Neuronal stem cell (in vitro differentiated cells): ENCODE results near the gene NRXN3.

Source experiments
- DNase-seq: peaks from one replicate; pipeline ENCODE4 v3.0.0-alpha.2; 2013; ENCODE audit warnings: low spot score
- H2AFZ ChIP-seq: one replicate; pipeline ENCODE4 v1.6.1; 2013; ENCODE audit warnings: mild to moderate bottlenecking, low read length, inconsistent platforms
- H2AK5ac ChIP-seq: 2 replicates; pipeline ENCODE4 v1.6.1; 2013; ENCODE audit warnings: low read depth, mild to moderate bottlenecking, inconsistent platforms, low read length, moderate library complexity, mixed read lengths
- H2BK120ac ChIP-seq: 2 replicates; pipeline ENCODE4 v1.6.1; 2013; ENCODE audit warnings: low read depth, mild to moderate bottlenecking, inconsistent platforms, low read length, moderate library complexity, mixed read lengths
- H2BK12ac ChIP-seq: one replicate; pipeline ENCODE4 v1.6.1; 2013; ENCODE audit warnings: low read length, inconsistent platforms
- H2BK15ac ChIP-seq: 2 replicates; pipeline ENCODE4 v1.6.1; 2013; ENCODE audit warnings: mild to moderate bottlenecking, low read length, inconsistent platforms, mixed read lengths
- H2BK5ac ChIP-seq: one replicate; pipeline ENCODE4 v1.6.1; 2013; ENCODE audit warnings: inconsistent platforms, mild to moderate bottlenecking, low read length, moderate library complexity
- H3K14ac ChIP-seq: one replicate; pipeline ENCODE4 v1.6.1; 2013; ENCODE audit warnings: low read length, inconsistent platforms
- H3K18ac ChIP-seq: 2 replicates; pipeline ENCODE4 v1.6.1; 2013; ENCODE audit warnings: low read length, inconsistent platforms
- H3K23ac ChIP-seq: 2 replicates; pipeline ENCODE4 v1.6.1; 2013; ENCODE audit warnings: low read depth, mild to moderate bottlenecking, mixed read lengths, low read length, inconsistent platforms; ENCODE audit not compliant: poor library complexity
- H3K27ac ChIP-seq: replicated peaks from 3 replicates; pipeline ENCODE4 v1.5.1; 2013; ENCODE audit warnings: low read length, inconsistent platforms
- H3K27me3 ChIP-seq, 3 experiments: 2 replicates each; pipeline ENCODE4 v1.6.1; 2013; ENCODE audit warnings: low read length in 3 of 3, mild to moderate bottlenecking in 2 of 3, inconsistent platforms in 1 of 3, low read depth in 1 of 3, mixed read lengths in 1 of 3, moderate library complexity in 1 of 3; ENCODE audit not compliant: control insufficient read depth in 3 of 3, insufficient read depth in 3 of 3
- H3K36me3 ChIP-seq, 2 donors: replicated peaks in 1 of 2; 2 replicates each; pipeline ENCODE4 v1.6.1; 2013; ENCODE audit warnings: low read length in 2 of 2; ENCODE audit not compliant: control insufficient read depth in 2 of 2, insufficient read depth in 2 of 2
- H3K4ac ChIP-seq: 2 replicates; pipeline ENCODE4 v1.6.1; 2013; ENCODE audit warnings: inconsistent platforms, mild to moderate bottlenecking, low read length, moderate library complexity
- H3K4me1 ChIP-seq, 2 donors: 1 replicate in 1 of 2; 2 replicates in 1 of 2; pipeline ENCODE4 v1.6.1; 2013; ENCODE audit warnings: low read length in 2 of 2, low read depth in 1 of 2; ENCODE audit not compliant: control insufficient read depth in 2 of 2, insufficient read depth in 1 of 2
- H3K4me2 ChIP-seq: one replicate; pipeline ENCODE4 v1.6.1; 2013; ENCODE audit warnings: mild to moderate bottlenecking, low read length, inconsistent platforms; ENCODE audit not compliant: insufficient read depth, poor library complexity, severe bottlenecking
- H3K4me3 ChIP-seq, 2 donors: 2 replicates each; pipeline ENCODE4 v1.5.1; 2013; ENCODE audit warnings: low read length in 2 of 2, mild to moderate bottlenecking in 2 of 2, inconsistent platforms in 1 of 2, moderate library complexity in 1 of 2
- H3K79me1 ChIP-seq: one replicate; pipeline ENCODE4 v1.6.1; 2013; ENCODE audit warnings: low read depth, mild to moderate bottlenecking, inconsistent platforms, low read length, moderate library complexity
- H3K9ac ChIP-seq: one replicate; pipeline ENCODE4 v1.6.1; 2013; ENCODE audit warnings: mild to moderate bottlenecking, low read depth, low read length, inconsistent platforms; ENCODE audit not compliant: poor library complexity
- H3K9me3 ChIP-seq, 2 donors: replicated peaks in 1 of 2; 2 replicates each; pipeline versions ENCODE3 to v1.6.1; 2013; ENCODE audit warnings: low read length in 2 of 2, mild to moderate bottlenecking in 2 of 2, inconsistent platforms in 1 of 2, low read depth in 1 of 2, mixed read lengths in 1 of 2, moderate library complexity in 1 of 2; ENCODE audit not compliant: control insufficient read depth in 2 of 2, insufficient read depth in 1 of 2
- H4K8ac ChIP-seq: one replicate; pipeline ENCODE4 v1.6.1; 2013; ENCODE audit warnings: low read depth, mild to moderate bottlenecking, inconsistent platforms, low read length, moderate library complexity
- H4K91ac ChIP-seq: one replicate; pipeline ENCODE4 v1.6.1; 2013; ENCODE audit warnings: low read length, low read depth, mild to moderate bottlenecking, inconsistent platforms; ENCODE audit not compliant: poor library complexity
- WGBS, 2 donors: extraction: QIAGEN DNeasy Blood & Tissue Kit; methylation state at CpG; one replicate each; pipeline ENCODE4 v1.1.7; 2013; ENCODE audit warnings: missing lambda C conversion rate in 2 of 2, mixed read lengths in 1 of 2; ENCODE audit not compliant: insufficient read length in 2 of 2, insufficient replicate concordance in 1 of 2; ENCODE audit errors: extremely low coverage in 2 of 2; 5-methylcytosine and 5-hydroxymethylcytosine counted together

NRXN3 gene

DNA sequence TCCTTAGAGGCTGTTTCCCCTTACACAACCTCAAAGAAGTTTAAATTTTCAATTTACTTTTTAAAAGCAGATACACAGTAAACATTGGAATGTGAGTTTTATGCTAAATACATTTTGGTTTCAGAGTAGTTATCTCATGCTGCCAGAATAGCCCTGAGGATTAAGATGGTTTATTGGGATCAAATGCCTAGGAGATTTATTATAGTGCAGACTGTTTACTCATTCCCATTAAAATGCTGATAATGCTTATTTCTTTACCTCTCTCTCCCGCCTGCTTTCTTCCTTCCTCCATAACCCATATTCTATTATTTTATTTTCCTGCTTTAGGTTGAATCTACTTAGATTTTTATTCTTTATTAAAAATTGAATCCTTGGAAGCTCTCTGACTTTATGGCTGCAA is 1701.0 kb downstream of the NRXN3 start:
- no peak overlapping the region for H2BK5ac ChIP-seq
- H3K14ac ChIP-seq, result no peak overlapping the region
- H2BK12ac ChIP-seq, result no peak overlapping the region
- H4K8ac ChIP-seq, result no peak overlapping the region
- no peak overlapping the region for H3K18ac ChIP-seq
- H3K9me3 ChIP-seq, result no peaks in the 10 kb centered on the region
- no peak overlapping the region for H3K9ac ChIP-seq
- no peak overlapping the region for H2BK120ac ChIP-seq
- no peaks in the 10 kb centered on the region for H3K4me1 ChIP-seq
- H3K27ac ChIP-seq, result no peak overlapping the region
- H3K4me3 ChIP-seq, result no peak overlapping the region
- no CpG with 5 or more reads among the region's 1 CpG for WGBS, 2 donors
- no peaks in the 10 kb centered on the region for H3K79me1 ChIP-seq
- no peak overlapping the region for H3K4ac ChIP-seq
- no peak for DNase-seq
- no peak overlapping the region for H4K91ac ChIP-seq
- H3K36me3 ChIP-seq, result no peaks in the 10 kb centered on the region
- no peak overlapping the region for H3K23ac ChIP-seq
- no peak overlapping the region for H3K4me2 ChIP-seq
- H2AK5ac ChIP-seq, result no peak overlapping the region
- H3K27me3 ChIP-seq, result no peaks in the 10 kb centered on the region
- H2AFZ ChIP-seq, result no peak overlapping the region
- no peak overlapping the region for H2BK15ac ChIP-seq

DNA sequence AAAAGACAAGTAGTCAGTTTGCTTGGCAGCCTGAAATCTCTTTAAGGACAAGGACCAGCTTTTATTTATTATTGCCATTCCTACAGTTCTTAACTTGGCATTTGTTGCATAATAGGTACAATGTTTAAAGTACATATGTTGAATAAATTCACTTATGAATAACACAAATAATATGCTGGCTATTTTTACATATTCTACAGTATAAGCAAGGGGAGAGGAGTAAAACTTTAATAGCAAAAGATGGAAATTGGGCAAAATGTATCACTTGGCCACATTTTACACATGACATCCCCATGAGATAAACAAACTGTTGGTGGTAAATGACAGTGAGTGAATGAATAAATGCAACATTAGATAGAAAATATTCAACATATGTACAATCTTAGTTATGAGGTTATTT is 1708.1 kb downstream of the NRXN3 start:
- Histone ChIP-seq H2BK15ac (no peak overlapping the region), H3K4me1 (no peaks in the 10 kb centered on the region), H3K9ac (no peak overlapping the region), H4K8ac (no peak overlapping the region), H2BK120ac (no peak overlapping the region), H3K4me3 (no peak overlapping the region), H2AFZ (no peak overlapping the region), H3K36me3 (no peaks in the 10 kb centered on the region), H3K4ac (no peak overlapping the region), H3K4me2 (no peak overlapping the region), H4K91ac (no peak overlapping the region), H2BK5ac (no peak overlapping the region), H2BK12ac (no peak overlapping the region), H3K18ac (no peak overlapping the region), H3K27ac (no peak overlapping the region), H3K27me3 (no peaks in the 10 kb centered on the region), H3K23ac (no peak overlapping the region), H3K79me1 (no peaks in the 10 kb centered on the region), H3K9me3 (no peaks in the 10 kb centered on the region), H2AK5ac (no peak overlapping the region), H3K14ac (no peak overlapping the region)
- DNase-seq, result no peak

DNA sequence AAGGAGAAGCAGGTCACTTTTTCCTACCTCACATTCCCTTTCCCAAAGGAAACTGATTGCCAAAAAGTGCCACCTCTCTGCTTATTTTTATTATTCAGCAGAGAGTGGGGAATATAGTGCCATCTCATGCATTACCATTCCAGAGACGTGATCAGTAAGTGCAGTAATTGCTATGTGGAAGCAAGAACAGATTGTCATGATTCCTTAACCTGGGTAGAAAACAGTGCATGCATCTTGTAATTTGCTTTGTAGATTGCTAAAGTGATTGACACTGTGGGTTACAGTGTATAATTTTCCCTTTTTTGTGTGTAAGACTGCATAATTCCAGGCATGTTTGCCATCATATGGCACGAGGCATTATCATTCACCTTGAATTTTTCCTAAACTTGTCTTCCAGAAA is 1708.6 kb downstream of the NRXN3 start:
- Histone ChIP-seq H3K18ac (no peak overlapping the region), H3K9ac (no peak overlapping the region), H2AFZ (no peak overlapping the region), H4K8ac (no peak overlapping the region), H3K4me2 (no peak overlapping the region), H3K14ac (no peak overlapping the region), H3K79me1 (no peaks in the 10 kb centered on the region), H2AK5ac (no peak overlapping the region), H3K27ac (no peak overlapping the region), H3K4ac (no peak overlapping the region), H3K36me3 (no peaks in the 10 kb centered on the region), H3K4me3 (no peak overlapping the region), H2BK12ac (no peak overlapping the region), H3K27me3 (no peaks in the 10 kb centered on the region), H3K4me1 (no peaks in the 10 kb centered on the region), H2BK120ac (no peak overlapping the region), H3K23ac (no peak overlapping the region), H3K9me3 (no peaks in the 10 kb centered on the region), H4K91ac (no peak overlapping the region), H2BK5ac (no peak overlapping the region), H2BK15ac (no peak overlapping the region)
- no peak for DNase-seq
- no CpG with 5 or more reads among the region's 2 CpGs for WGBS, 2 donors

GRCh38 chr14:79881299-79881698 is 1711.1 kb downstream of the NRXN3 start:
- Histone ChIP-seq H3K27me3 (no peaks in the 10 kb centered on the region), H2AK5ac (no peak overlapping the region), H3K9me3 (no peaks in the 10 kb centered on the region), H3K4me3 (no peak overlapping the region), H2BK5ac (no peak overlapping the region), H4K91ac (no peak overlapping the region), H3K9ac (no peak overlapping the region), H3K79me1 (no peaks in the 10 kb centered on the region), H2BK12ac (no peak overlapping the region), H4K8ac (no peak overlapping the region), H3K23ac (no peak overlapping the region), H3K4me2 (no peak overlapping the region), H3K27ac (no peak overlapping the region), H3K4me1 (no peaks in the 10 kb centered on the region), H2BK15ac (no peak overlapping the region), H2BK120ac (no peak overlapping the region), H3K4ac (no peak overlapping the region), H2AFZ (no peak overlapping the region), H3K14ac (no peak overlapping the region), H3K36me3 (no peaks in the 10 kb centered on the region), H3K18ac (no peak overlapping the region)
- no CpG with 5 or more reads among the region's 4 CpGs for WGBS, 2 donors
- DNase-seq, result no peak
